Mesenchymal stem cell (in vitro differentiated cells and primary cell): ENCODE measurements around the gene CCNK.
A peak's percentile ranks its signal among the peaks of the same experiment; 100 is the strongest.

Experiments used
- DNase-seq: peaks from one replicate; pipeline ENCODE4 v3.0.0-alpha.2; 2013
- H2AFZ ChIP-seq: one replicate; pipeline ENCODE4 v1.6.1; 2013; ENCODE audit warnings: low read depth, mild to moderate bottlenecking, control low read depth, inconsistent platforms, low read length, moderate library complexity
- H2AK5ac ChIP-seq: 2 replicates; pipeline ENCODE4 v1.6.1; 2013; ENCODE audit warnings: low read length, moderate library complexity, mild to moderate bottlenecking, inconsistent platforms; ENCODE audit not compliant: severe bottlenecking
- H2BK120ac ChIP-seq: one replicate; pipeline ENCODE4 v1.6.1; 2013; ENCODE audit warnings: low read depth, mild to moderate bottlenecking, inconsistent platforms, low read length, moderate library complexity
- H2BK12ac ChIP-seq, 2 experiments: one replicate each; pipeline ENCODE4 v1.6.1; 2013; ENCODE audit warnings: inconsistent platforms in 2 of 2, low read length in 2 of 2, mild to moderate bottlenecking in 2 of 2, moderate library complexity in 2 of 2, control low read depth in 1 of 2
- H2BK15ac ChIP-seq: one replicate; pipeline ENCODE4 v1.6.1; 2013; ENCODE audit warnings: mild to moderate bottlenecking, low read depth, inconsistent platforms; ENCODE audit not compliant: poor library complexity, severe bottlenecking
- H2BK5ac ChIP-seq: 2 replicates; pipeline ENCODE4 v1.6.1; 2013; ENCODE audit warnings: low read depth, mild to moderate bottlenecking, low read length, control low read depth, inconsistent platforms; ENCODE audit not compliant: poor library complexity, severe bottlenecking
- H3K14ac ChIP-seq, 2 experiments: one replicate each; pipeline ENCODE4 v1.6.1; 2013; ENCODE audit warnings: inconsistent platforms in 2 of 2, low read length in 2 of 2, control low read depth in 1 of 2, mild to moderate bottlenecking in 1 of 2, moderate library complexity in 1 of 2
- H3K18ac ChIP-seq, 2 experiments: one replicate each; pipeline ENCODE4 v1.6.1; 2013; ENCODE audit warnings: inconsistent platforms in 2 of 2, low read length in 2 of 2, control low read depth in 1 of 2, low read depth in 1 of 2, mild to moderate bottlenecking in 1 of 2
- H3K23ac ChIP-seq, 2 experiments: one replicate each; pipeline ENCODE4 v1.6.1; 2013; ENCODE audit warnings: inconsistent platforms in 2 of 2, low read length in 2 of 2, mild to moderate bottlenecking in 2 of 2, moderate library complexity in 2 of 2, control low read depth in 1 of 2
- H3K27ac ChIP-seq: 2 replicates; pipeline ENCODE4 v1.5.1; 2013; ENCODE audit warnings: mild to moderate bottlenecking, moderate library complexity, low read length, control low read depth, inconsistent platforms; ENCODE audit not compliant: poor library complexity, severe bottlenecking
- H3K27me3 ChIP-seq, 2 experiments: 2 replicates each; pipeline versions ENCODE4 v1.6.1 to v1.7.0; 2013; ENCODE audit warnings: low read length in 2 of 2, mild to moderate bottlenecking in 2 of 2, moderate library complexity in 2 of 2, control low read depth in 1 of 2, inconsistent platforms in 1 of 2; ENCODE audit not compliant: control insufficient read depth in 1 of 2, insufficient read depth in 1 of 2
- H3K36me3 ChIP-seq, 2 experiments: 2 replicates each; pipeline versions ENCODE4 v1.6.1 to v1.7.0; 2013; ENCODE audit warnings: low read length in 2 of 2, control low read depth in 1 of 2, inconsistent platforms in 1 of 2, low read depth in 1 of 2, mild to moderate bottlenecking in 1 of 2; ENCODE audit not compliant: insufficient read depth in 2 of 2, control insufficient read depth in 1 of 2
- H3K4ac ChIP-seq, 2 experiments: one replicate each; pipeline ENCODE4 v1.6.1; 2013; ENCODE audit warnings: inconsistent platforms in 2 of 2, low read length in 2 of 2, mild to moderate bottlenecking in 2 of 2, moderate library complexity in 2 of 2, control low read depth in 1 of 2, low read depth in 1 of 2
- H3K4me1 ChIP-seq: 2 replicates; pipeline ENCODE4 v1.6.1; 2013; ENCODE audit warnings: low read depth, low read length, control low read depth; ENCODE audit not compliant: control insufficient read depth, insufficient read depth
- H3K4me2 ChIP-seq: 2 replicates; pipeline ENCODE4 v1.6.1; 2013; ENCODE audit warnings: low read length, mild to moderate bottlenecking, inconsistent platforms; ENCODE audit not compliant: poor library complexity, severe bottlenecking
- H3K4me3 ChIP-seq, 2 experiments: 2 replicates each; pipeline versions ENCODE4 v1.5.1 to v1.7.0; 2013; ENCODE audit warnings: low read length in 2 of 2, mild to moderate bottlenecking in 2 of 2, control low read depth in 1 of 2, low read depth in 1 of 2; ENCODE audit not compliant: insufficient read depth in 1 of 2
- H3K79me1 ChIP-seq: replicated peaks from 2 replicates; pipeline ENCODE4 v1.6.1; 2013; ENCODE audit warnings: mild to moderate bottlenecking, control low read depth, low read length, inconsistent platforms; ENCODE audit not compliant: poor library complexity, severe bottlenecking
- H3K9ac ChIP-seq: 2 replicates; pipeline ENCODE4 v1.7.0; 2013; ENCODE audit warnings: mild to moderate bottlenecking, low read length, moderate library complexity
- H3K9me3 ChIP-seq: 2 replicates; pipeline ENCODE4 v1.7.0; 2013; ENCODE audit warnings: mild to moderate bottlenecking, low read length; ENCODE audit not compliant: control insufficient read depth
- H4K8ac ChIP-seq: one replicate; pipeline ENCODE4 v1.6.1; 2013; ENCODE audit warnings: inconsistent platforms, mild to moderate bottlenecking, low read length, moderate library complexity
- H4K91ac ChIP-seq: one replicate; pipeline ENCODE4 v1.6.1; 2013; ENCODE audit warnings: mild to moderate bottlenecking, low read length, inconsistent platforms
- WGBS: methylation state at CpG from one replicate; pipeline ENCODE4 v1.1.7; 2013; ENCODE audit warnings: mixed read lengths; 5-methylcytosine and 5-hydroxymethylcytosine counted together

Gene CCNK

DNA sequence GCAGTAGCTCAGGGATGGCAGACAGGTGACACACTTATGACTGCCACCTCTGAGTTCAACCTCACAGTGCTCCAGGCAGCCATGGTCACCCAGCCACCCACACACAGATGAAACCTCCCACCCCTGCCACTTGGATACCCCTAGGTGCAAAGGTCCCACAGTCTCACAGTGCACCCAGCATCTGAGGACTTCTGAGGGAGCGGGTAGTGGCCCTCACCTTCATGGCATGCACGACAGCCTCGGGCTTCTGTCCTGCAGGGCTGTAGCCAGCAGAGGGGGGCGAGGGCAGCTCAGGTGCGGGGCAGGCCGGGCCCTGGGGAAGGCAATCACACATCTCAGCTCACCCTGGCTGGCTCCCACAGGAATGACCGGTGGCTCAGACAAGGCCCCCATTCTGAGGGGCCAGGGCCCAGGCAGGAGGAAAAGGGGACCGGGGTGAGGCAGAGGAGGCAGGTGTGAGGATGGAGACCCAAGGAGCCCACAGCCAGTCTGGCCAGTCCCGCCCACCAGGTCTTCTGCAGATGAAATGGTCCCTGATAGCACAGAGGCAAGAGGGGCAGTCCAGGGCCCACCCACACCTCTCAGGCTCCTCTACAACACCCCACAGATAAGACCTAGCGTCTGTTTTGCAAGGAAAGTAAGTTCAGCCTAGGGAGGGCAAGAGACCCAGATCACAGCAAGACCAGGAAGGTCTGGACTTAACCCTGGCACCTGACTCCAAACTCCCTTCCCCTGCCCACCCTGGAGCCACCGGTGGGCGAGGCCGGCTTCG lies 35.8 kb downstream of the CCNK start:
- Histone ChIP-seq H3K27me3 (peaks cover 0 to 8% of the 10 kb centered on the region in 2 experiments), H3K4me3 (no peak overlapping the region), H3K4me2 (no peak overlapping the region), H4K91ac (peak overlapping the region; percentile 40), H2AK5ac (no peak overlapping the region), H3K27ac (no peak overlapping the region), H2BK5ac (no peak overlapping the region), H2AFZ (no peak overlapping the region), H3K9ac (no peak overlapping the region), H2BK12ac (peak overlapping the region in 1 of 2 experiments; percentile 44), H3K4me1 (peaks cover 14% of the 10 kb centered on the region), H3K36me3 (peaks cover 9 to 35% of the 10 kb centered on the region in 2 experiments), H3K79me1 (peaks cover 3% of the 10 kb centered on the region), H3K23ac (peak overlapping the region in 1 of 2 experiments; percentile 1), H3K14ac (no peak overlapping the region), H2BK120ac (no peak overlapping the region), H3K4ac (no peak overlapping the region), H3K18ac (no peak overlapping the region), H3K9me3 (no peaks in the 10 kb centered on the region), H2BK15ac (no peak overlapping the region), H4K8ac (peak overlapping the region; percentile 45)
- WGBS = 87% methylated on average over 13 of the region's 14 CpGs
- no peak for DNase-seq

DNA sequence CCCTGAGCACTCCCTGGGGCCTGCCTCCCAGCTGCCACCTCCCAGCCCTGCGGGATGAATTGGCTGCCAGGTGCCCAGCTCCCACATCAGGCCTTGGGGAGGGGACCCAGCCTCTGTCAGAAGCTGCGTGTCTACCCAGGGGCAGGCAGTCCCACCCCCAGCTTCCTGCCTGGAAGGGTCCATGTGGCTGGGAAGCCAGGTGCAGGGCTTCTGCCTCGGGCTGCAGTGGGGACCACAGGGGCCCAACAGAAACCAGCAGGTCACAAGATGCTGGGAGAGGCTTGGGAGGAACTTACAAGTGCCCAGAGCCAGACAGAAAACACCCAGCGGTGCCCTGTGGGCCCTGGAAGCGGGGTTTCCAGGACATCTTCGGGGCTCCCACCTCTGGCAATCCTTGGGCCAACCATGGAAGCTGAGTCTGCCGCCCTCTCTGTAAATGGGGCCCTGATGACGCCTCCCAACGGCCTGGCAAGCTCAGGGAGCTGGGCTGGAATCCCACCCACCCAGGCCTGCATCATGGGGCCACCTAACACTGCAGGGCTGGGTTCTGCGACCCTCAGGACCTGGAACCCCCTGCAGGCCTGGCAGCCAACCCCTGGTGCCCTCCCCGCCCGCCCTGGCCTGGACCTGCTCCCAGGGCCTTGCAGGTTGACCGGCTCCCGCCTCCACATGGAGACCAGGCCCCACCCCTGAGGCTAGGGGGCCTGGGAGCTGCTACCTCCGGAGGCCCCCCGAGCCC lies 36.6 kb downstream of the CCNK start:
- no peak overlapping the region for H3K9ac ChIP-seq
- no peak overlapping the region for H3K4me3 ChIP-seq
- peaks cover 2% of the 10 kb centered on the region for H3K79me1 ChIP-seq
- no peak for DNase-seq
- peaks cover 21% of the 10 kb centered on the region for H3K4me1 ChIP-seq
- H3K27ac ChIP-seq = no peak overlapping the region
- H3K27me3 ChIP-seq = peaks cover 0 to 8% of the 10 kb centered on the region in 2 experiments
- H2BK12ac ChIP-seq = no peak overlapping the region
- H4K91ac ChIP-seq = no peak overlapping the region
- H3K23ac ChIP-seq = no peak overlapping the region
- peaks cover 6 to 30% of the 10 kb centered on the region in 2 experiments for H3K36me3 ChIP-seq
- no peak overlapping the region for H4K8ac ChIP-seq
- H3K4ac ChIP-seq = no peak overlapping the region
- no peak overlapping the region for H2BK5ac ChIP-seq
- WGBS = 61% methylated on average over 16 of the region's 16 CpGs
- no peak overlapping the region for H3K18ac ChIP-seq
- H2BK120ac ChIP-seq = no peak overlapping the region
- no peak overlapping the region for H3K4me2 ChIP-seq
- no peak overlapping the region for H2AFZ ChIP-seq
- no peak overlapping the region for H3K14ac ChIP-seq
- H2BK15ac ChIP-seq = no peak overlapping the region
- no peak overlapping the region for H2AK5ac ChIP-seq
- H3K9me3 ChIP-seq = no peaks in the 10 kb centered on the region

DNA sequence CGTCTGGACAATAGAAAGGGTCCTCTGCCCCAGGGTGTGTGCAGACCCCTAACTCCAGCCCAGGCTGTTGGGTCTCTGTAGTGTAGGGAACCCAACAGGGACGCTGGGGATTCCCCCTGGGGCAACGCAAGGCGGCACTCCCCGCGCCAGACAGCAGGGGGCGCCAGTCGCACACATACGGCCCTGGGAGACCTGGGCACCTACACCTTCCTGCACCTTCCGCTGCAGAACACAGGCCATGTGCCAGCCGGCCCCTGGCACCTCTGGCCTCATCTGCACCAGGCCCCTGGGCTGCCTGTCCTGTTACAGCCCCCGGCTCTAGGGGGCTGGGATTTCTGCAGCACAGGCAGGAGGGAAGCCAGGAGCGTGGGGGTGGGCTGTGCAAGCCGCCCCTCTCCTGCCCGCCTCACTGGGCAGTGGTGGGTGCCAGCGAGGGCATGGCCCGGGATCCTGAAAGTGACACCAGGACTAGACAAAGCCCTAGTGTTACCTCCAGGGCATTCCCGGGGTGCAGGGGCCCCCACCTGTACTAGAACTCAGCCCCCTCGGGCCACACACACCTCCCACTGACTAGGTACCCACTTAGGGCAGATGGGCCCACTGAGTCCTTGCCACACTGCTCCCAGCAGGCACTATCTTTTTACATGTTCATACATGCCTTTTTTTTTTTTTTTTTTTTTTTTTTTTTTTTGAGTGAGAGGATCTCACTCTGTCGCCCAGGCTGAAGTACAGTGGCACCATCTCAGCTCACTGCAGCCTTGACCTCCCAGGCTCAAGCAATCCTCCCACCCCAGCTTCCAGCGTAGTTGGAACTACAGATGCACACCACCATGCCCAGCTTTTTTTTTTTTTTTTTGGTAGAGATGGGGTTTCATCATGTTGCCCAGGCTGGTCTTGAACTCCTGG lies 37.5 kb downstream of the CCNK start:
- Histone ChIP-seq H2BK120ac (no peak overlapping the region), H3K4me3 (no peak overlapping the region), H3K4me2 (no peak overlapping the region), H2BK15ac (no peak overlapping the region), H3K14ac (peak overlapping the region in 1 of 2 experiments; percentile 15), H3K4ac (no peak overlapping the region), H3K79me1 (peaks cover 2% of the 10 kb centered on the region), H3K27ac (no peak overlapping the region), H2BK12ac (peak overlapping the region in 1 of 2 experiments; percentile 29), H3K18ac (no peak overlapping the region), H3K9me3 (no peaks in the 10 kb centered on the region), H2AK5ac (no peak overlapping the region), H2BK5ac (no peak overlapping the region), H3K27me3 (peaks cover 0 to 8% of the 10 kb centered on the region in 2 experiments), H4K8ac (no peak overlapping the region), H4K91ac (no peak overlapping the region), H3K4me1 (peaks cover 30% of the 10 kb centered on the region), H3K36me3 (peaks cover 0 to 21% of the 10 kb centered on the region in 2 experiments), H3K9ac (peak overlapping the region; percentile 20), H2AFZ (no peak overlapping the region), H3K23ac (no peak overlapping the region)
- WGBS = 45% methylated on average over 16 of the region's 21 CpGs
- DNase-seq = peak; percentile 64
